ENCODE measurements around the gene MICU2. TPM values are rescaled to one million over a fixed set of nuclear protein-coding genes. Genes with fewer than 3 reads are reported as not detected.
A peak's percentile ranks its signal among the peaks of the same experiment; 100 is the strongest.

The MICU2 gene
- total and polyA plus RNA-seq, 5 donors from 2014 or later: 38.8 to 50.5 (median 45.5) TPM

DNA sequence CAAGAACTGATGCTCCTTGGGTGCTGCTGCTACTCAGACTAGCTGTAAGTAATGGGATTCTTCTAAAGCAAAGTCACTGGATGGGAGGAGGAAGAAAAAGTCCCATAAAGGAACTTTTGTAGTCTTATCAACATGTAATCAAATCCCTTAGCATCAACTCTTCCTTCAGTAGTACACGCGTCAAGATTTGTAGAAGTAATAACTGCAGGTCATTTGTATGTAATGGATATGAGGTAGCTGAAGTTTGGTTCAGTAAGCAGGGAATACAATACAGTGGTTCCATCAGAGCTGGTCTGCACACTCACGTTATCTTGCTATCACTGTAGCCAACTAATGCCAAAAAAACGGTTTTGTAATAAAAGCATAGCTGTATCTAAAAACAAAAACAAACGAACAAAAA lies 72.5 kb downstream of the MICU2 start:
- ATAC-seq (ENCODE audit: low read depth in 2 of 2): no peak
- peaks cover 12% of the 10 kb centered on the region for H3K4me1 ChIP-seq (ENCODE audit: control insufficient read depth, insufficient read depth, low read length, poor library complexity, severe bottlenecking)
- no peaks in the 10 kb centered on the region for H3K27me3 ChIP-seq (ENCODE audit: control insufficient read depth, insufficient read depth, low read length)
- no peaks in the 10 kb centered on the region for H3K9me3 Mint-ChIP-seq
- peaks cover 19% of the 10 kb centered on the region for H3K36me3 Mint-ChIP-seq
- H3K4me3 ChIP-seq (ENCODE audit: low read depth, low read length): no peak overlapping the region
- peaks cover 15% of the 10 kb centered on the region for H3K36me3 ChIP-seq (ENCODE audit: control insufficient read depth, insufficient read depth, low read length)
- DNase-seq: no peak
- peak overlapping the region in 1 of 3 donors; percentile 20 for H3K27ac Mint-ChIP-seq
- H3K27ac ChIP-seq (ENCODE audit: insufficient read depth, low read length, poor library complexity, severe bottlenecking): no peak overlapping the region
- H3K9me3 ChIP-seq (ENCODE audit: control insufficient read depth in 2 of 2, low read length in 2 of 2): no peaks in the 10 kb centered on the region
- H3K27me3 Mint-ChIP-seq: no peaks in the 10 kb centered on the region
- H3K4me3 Mint-ChIP-seq: no peak overlapping the region
- peaks cover 8 to 23% (median 14%) of the 10 kb centered on the region in 4 donors for H3K4me1 Mint-ChIP-seq

DNA sequence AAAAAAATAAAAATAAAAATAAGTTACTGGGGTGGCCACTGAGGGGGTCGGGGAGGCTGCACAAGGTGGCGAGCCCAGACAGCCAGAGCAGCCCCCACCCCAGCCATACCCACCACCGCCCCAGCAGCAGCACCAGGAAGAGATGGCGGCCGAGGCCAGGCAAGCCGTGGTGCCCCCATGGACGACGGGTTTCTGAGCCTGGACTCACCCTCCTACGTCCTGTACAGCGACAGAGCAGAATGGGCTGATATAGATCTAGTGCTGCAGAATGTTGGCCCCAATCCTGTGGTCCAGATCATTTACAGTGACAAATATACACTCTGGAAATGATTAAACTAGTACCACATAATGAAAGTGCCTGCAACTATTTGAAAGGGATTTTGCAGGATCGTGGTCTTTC lies 73.3 kb downstream of the MICU2 start:
- Histone ChIP-seq H3K9me3 (ENCODE audit: control insufficient read depth in 2 of 2, low read length in 2 of 2) (no peaks in the 10 kb centered on the region), H3K27ac (ENCODE audit: insufficient read depth, low read length, poor library complexity, severe bottlenecking) (no peak overlapping the region), H3K4me3 (ENCODE audit: low read depth, low read length) (no peak overlapping the region), H3K4me1 (ENCODE audit: control insufficient read depth, insufficient read depth, low read length, poor library complexity, severe bottlenecking) (peaks cover 12% of the 10 kb centered on the region), H3K27me3 (ENCODE audit: control insufficient read depth, insufficient read depth, low read length) (no peaks in the 10 kb centered on the region), H3K36me3 (ENCODE audit: control insufficient read depth, insufficient read depth, low read length) (peaks cover 15% of the 10 kb centered on the region)
- Mint-ChIP-seq H3K4me3 (no peak overlapping the region), H3K27me3 (no peaks in the 10 kb centered on the region), H3K4me1 (peaks cover 8 to 23% (median 15%) of the 10 kb centered on the region in 4 donors), H3K36me3 (peaks cover 24% of the 10 kb centered on the region), H3K9me3 (no peaks in the 10 kb centered on the region), H3K27ac (peak overlapping the region in 1 of 3 donors; percentile 40)
- no peak for ATAC-seq (ENCODE audit: low read depth in 2 of 2)
- DNase-seq: no peak

DNA sequence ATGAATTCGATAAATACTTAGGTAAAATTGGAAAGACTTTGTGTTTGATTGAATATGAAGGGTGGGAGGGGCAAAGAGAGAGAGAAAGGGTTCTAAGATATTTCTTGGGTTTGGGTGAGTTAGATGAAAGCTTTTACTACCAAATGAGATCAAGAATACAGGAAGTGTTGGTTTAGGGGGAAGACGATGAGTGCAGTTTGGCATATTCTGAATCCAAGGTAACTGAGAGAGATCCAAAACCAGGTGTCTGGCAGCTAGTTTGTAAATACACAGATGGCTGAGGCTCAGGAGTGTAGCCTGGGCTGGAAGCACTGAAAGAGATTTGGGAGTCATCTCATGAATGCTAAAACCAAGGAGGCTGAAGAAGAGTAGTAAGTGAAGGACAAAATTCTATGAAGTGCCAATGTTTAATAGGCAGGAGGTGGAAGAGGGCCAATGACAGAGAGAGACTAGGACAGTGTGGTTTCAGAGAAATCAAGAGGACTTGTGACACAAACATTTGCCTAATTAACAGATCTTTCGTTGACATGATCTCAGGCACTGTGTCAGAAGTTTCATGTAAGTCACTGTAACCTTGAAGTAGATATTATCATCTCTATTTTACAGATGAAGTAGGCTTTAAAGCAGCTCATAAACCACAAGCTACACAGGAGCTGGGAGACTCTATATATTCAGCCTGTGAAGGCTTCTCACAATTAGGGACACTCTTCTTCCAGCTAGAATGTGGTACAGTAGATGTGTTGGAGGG lies 74.7 kb downstream of the MICU2 start:
- peaks cover 29% of the 10 kb centered on the region for H3K36me3 Mint-ChIP-seq
- Histone ChIP-seq H3K4me3 (ENCODE audit: low read depth, low read length) (no peak overlapping the region), H3K9me3 (ENCODE audit: control insufficient read depth in 2 of 2, low read length in 2 of 2) (no peaks in the 10 kb centered on the region), H3K27me3 (ENCODE audit: control insufficient read depth, insufficient read depth, low read length) (no peaks in the 10 kb centered on the region), H3K36me3 (ENCODE audit: control insufficient read depth, insufficient read depth, low read length) (peaks cover 15% of the 10 kb centered on the region), H3K4me1 (ENCODE audit: control insufficient read depth, insufficient read depth, low read length, poor library complexity, severe bottlenecking) (peaks cover 12% of the 10 kb centered on the region), H3K27ac (ENCODE audit: insufficient read depth, low read length, poor library complexity, severe bottlenecking) (no peak overlapping the region)
- H3K4me3 Mint-ChIP-seq: no peak overlapping the region
- no peak for ATAC-seq (ENCODE audit: low read depth in 2 of 2)
- H3K9me3 Mint-ChIP-seq: no peaks in the 10 kb centered on the region
- no peaks in the 10 kb centered on the region for H3K27me3 Mint-ChIP-seq
- peak in 1 of 3 donors; percentile 32 for DNase-seq
- H3K4me1 Mint-ChIP-seq: peaks cover 8 to 23% (median 17%) of the 10 kb centered on the region in 4 donors
- no peak overlapping the region for H3K27ac Mint-ChIP-seq

GRCh38 chr13:21528616-21529015 lies 75.4 kb downstream of the MICU2 start:
- Mint-ChIP-seq H3K27me3 (no peaks in the 10 kb centered on the region), H3K36me3 (peaks cover 35% of the 10 kb centered on the region), H3K4me1 (peaks cover 8 to 26% (median 18%) of the 10 kb centered on the region in 4 donors), H3K4me3 (no peak overlapping the region), H3K27ac (no peak overlapping the region), H3K9me3 (no peaks in the 10 kb centered on the region)
- DNase-seq (no peak), ATAC-seq (ENCODE audit: low read depth in 2 of 2) (no peak)
- Histone ChIP-seq H3K27me3 (ENCODE audit: control insufficient read depth, insufficient read depth, low read length) (no peaks in the 10 kb centered on the region), H3K4me3 (ENCODE audit: low read depth, low read length) (no peak overlapping the region), H3K9me3 (ENCODE audit: control insufficient read depth in 2 of 2, low read length in 2 of 2) (no peaks in the 10 kb centered on the region), H3K27ac (ENCODE audit: insufficient read depth, low read length, poor library complexity, severe bottlenecking) (no peak overlapping the region), H3K4me1 (ENCODE audit: control insufficient read depth, insufficient read depth, low read length, poor library complexity, severe bottlenecking) (peaks cover 12% of the 10 kb centered on the region), H3K36me3 (ENCODE audit: control insufficient read depth, insufficient read depth, low read length) (peaks cover 15% of the 10 kb centered on the region)

- no peak for DNase-seq
- H3K36me3 ChIP-seq (ENCODE audit: control insufficient read depth, insufficient read depth, low read length): peaks cover 13% of the 10 kb centered on the region
- H3K4me1 ChIP-seq (ENCODE audit: control insufficient read depth, insufficient read depth, low read length, poor library complexity, severe bottlenecking): peaks cover 12% of the 10 kb centered on the region
- no peak overlapping the region for H3K4me3 ChIP-seq (ENCODE audit: low read depth, low read length)
- H3K27ac ChIP-seq (ENCODE audit: insufficient read depth, low read length, poor library complexity, severe bottlenecking): no peak overlapping the region
- H3K9me3 ChIP-seq (ENCODE audit: control insufficient read depth in 2 of 2, low read length in 2 of 2): no peaks in the 10 kb centered on the region
- Mint-ChIP-seq H3K27me3 (no peaks in the 10 kb centered on the region), H3K9me3 (no peaks in the 10 kb centered on the region), H3K4me1 (peaks cover 2 to 17% (median 10%) of the 10 kb centered on the region in 4 donors), H3K4me3 (no peak overlapping the region), H3K27ac (no peak overlapping the region), H3K36me3 (peaks cover 32% of the 10 kb centered on the region)
- ATAC-seq (ENCODE audit: low read depth in 2 of 2): no peak
- no peaks in the 10 kb centered on the region for H3K27me3 ChIP-seq (ENCODE audit: control insufficient read depth, insufficient read depth, low read length)
Measured at GRCh38 chr13:21526707-21527540, 77.0 kb downstream of the MICU2 start.

- Histone ChIP-seq H3K27me3 (ENCODE audit: control insufficient read depth, insufficient read depth, low read length) (no peaks in the 10 kb centered on the region), H3K9me3 (ENCODE audit: control insufficient read depth in 2 of 2, low read length in 2 of 2) (no peaks in the 10 kb centered on the region), H3K36me3 (ENCODE audit: control insufficient read depth, insufficient read depth, low read length) (peaks cover 42% of the 10 kb centered on the region), H3K27ac (ENCODE audit: insufficient read depth, low read length, poor library complexity, severe bottlenecking) (no peak overlapping the region), H3K4me1 (ENCODE audit: control insufficient read depth, insufficient read depth, low read length, poor library complexity, severe bottlenecking) (no peaks in the 10 kb centered on the region), H3K4me3 (ENCODE audit: low read depth, low read length) (no peak overlapping the region)
- ATAC-seq (ENCODE audit: low read depth in 2 of 2) (no peak), DNase-seq (no peak)
- Mint-ChIP-seq H3K27ac (peak overlapping the region in 1 of 3 donors; percentile 22), H3K27me3 (no peaks in the 10 kb centered on the region), H3K4me3 (no peak overlapping the region), H3K4me1 (peaks cover 0 to 9% (median 3%) of the 10 kb centered on the region in 4 donors), H3K36me3 (peaks cover 47% of the 10 kb centered on the region), H3K9me3 (no peaks in the 10 kb centered on the region)
Measured at GRCh38 chr13:21522847-21523246, 81.1 kb downstream of the MICU2 start.

DNA sequence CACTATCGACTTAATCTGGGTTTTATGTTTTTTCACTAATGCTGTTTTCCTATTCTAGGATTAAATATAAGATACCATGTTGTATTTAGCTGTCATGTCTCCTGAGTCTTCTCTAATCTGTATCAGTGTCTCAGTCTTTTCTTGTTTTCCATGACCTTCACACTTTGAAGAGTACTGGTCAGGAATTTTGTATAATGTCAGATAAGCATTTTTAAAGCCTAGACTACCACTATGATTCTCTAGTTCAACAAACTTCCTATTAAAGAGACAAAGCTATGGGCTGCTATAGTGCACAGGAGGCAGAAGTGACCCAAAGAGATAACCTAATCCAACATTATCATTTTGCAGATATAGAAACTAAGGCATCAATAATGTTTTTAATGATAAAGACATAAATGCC lies 81.8 kb downstream of the MICU2 start:
- no peak for ATAC-seq (ENCODE audit: low read depth in 2 of 2)
- H3K27ac Mint-ChIP-seq: peak overlapping the region in 1 of 3 donors; percentile 42
- H3K4me3 Mint-ChIP-seq: no peak overlapping the region
- Histone ChIP-seq H3K4me3 (ENCODE audit: low read depth, low read length) (no peak overlapping the region), H3K27ac (ENCODE audit: insufficient read depth, low read length, poor library complexity, severe bottlenecking) (no peak overlapping the region), H3K27me3 (ENCODE audit: control insufficient read depth, insufficient read depth, low read length) (no peaks in the 10 kb centered on the region), H3K36me3 (ENCODE audit: control insufficient read depth, insufficient read depth, low read length) (peaks cover 39% of the 10 kb centered on the region), H3K4me1 (ENCODE audit: control insufficient read depth, insufficient read depth, low read length, poor library complexity, severe bottlenecking) (no peaks in the 10 kb centered on the region), H3K9me3 (ENCODE audit: control insufficient read depth in 2 of 2, low read length in 2 of 2) (no peaks in the 10 kb centered on the region)
- H3K36me3 Mint-ChIP-seq: peaks cover 47% of the 10 kb centered on the region
- peaks cover 0 to 9% (median 3%) of the 10 kb centered on the region in 4 donors for H3K4me1 Mint-ChIP-seq
- H3K9me3 Mint-ChIP-seq: no peaks in the 10 kb centered on the region
- H3K27me3 Mint-ChIP-seq: no peaks in the 10 kb centered on the region
- DNase-seq: no peak

All from CD4-positive, CD25-positive, alpha-beta regulatory T cell (primary cell).